K562 (cell line): ENCODE results near the gene PGM2. TPM values are rescaled to one million over a fixed set of nuclear protein-coding genes. Genes with fewer than 3 reads are reported as not detected.

Experiments used
- ATAC-seq: fragments of 200-7000 bp; cut with Tn5 transposase; 3 replicates; pipeline ENCODE4 v1.9.1; 2020; ENCODE audit warnings: moderate library complexity
- BruUV-seq: library from RNA; stranded (reverse); fragments of 400-500 nt; replicated peaks from 2 replicates; lab custom pipeline; 2021; lab: Mats Ljungman, UMichigan
- CTCF ChIA-PET: fragments of 300-600 bp; formaldehyde crosslinking; extraction: SDS; loops from one replicate; lab custom pipeline; 2021; ENCODE audit warnings: low intra/inter-chr PET ratio; lab: Yijun Ruan, JAX
- POLR2A ChIA-PET: fragments of 300-600, 350-650 bp; sonication (Branson Sonifier 250); formaldehyde crosslinking; extraction: SDS; loops from one replicate; lab custom pipeline; 2021; ENCODE audit warnings: antibody characterized with exemption, inconsistent platforms; lab: Yijun Ruan, JAX
- DNase-seq, 4 experiments: peaks; one replicate each; pipeline versions ENCODE4 v3.0.0 to v3.0.0-alpha.2; 2011 to 2018; ENCODE audit warnings: low spot score in 3 of 4, mixed read lengths in 3 of 4; ENCODE audit errors: extremely low read depth in 1 of 4
- FAIRE-seq: peaks from 2 replicates; lab custom pipeline; 2011; peaks lifted over from hg19 to GRCh38; lab: Jason Lieb, UNC
- H2AFZ ChIP-seq: 2 replicates; pipeline ENCODE4 v1.6.0; 2011; ENCODE audit warnings: low read depth, low read length, control low read depth, inconsistent platforms
- H3K27ac ChIP-seq: fragments of 200-600 bp; 3 replicates; pipeline ENCODE4 v1.8.0; 2011; ENCODE audit warnings: low read depth, mild to moderate bottlenecking, control low read depth, inconsistent platforms, low read length, moderate library complexity, mixed read lengths; ENCODE audit errors: extremely low read depth
- H3K27me3 ChIP-seq, 2 experiments: fragments of 300-600 bp in 1 of 2; 2 replicates in 1 of 2; 3 replicates in 1 of 2; pipeline versions ENCODE4 v1.6.0 to v1.8.0; 2011; ENCODE audit warnings: inconsistent platforms in 2 of 2, low read length in 2 of 2, mild to moderate bottlenecking in 1 of 2, mixed read lengths in 1 of 2, moderate library complexity in 1 of 2; ENCODE audit not compliant: control insufficient read depth in 2 of 2, insufficient read depth in 2 of 2
- H3K36me3 ChIP-seq: fragments of 300-600 bp; 3 replicates; pipeline ENCODE4 v1.8.0; 2011; ENCODE audit warnings: mild to moderate bottlenecking, low read length, inconsistent platforms; ENCODE audit not compliant: control insufficient read depth, insufficient read depth
- H3K4me1 ChIP-seq, 2 experiments: fragments of 200-600 bp in 1 of 2; replicated peaks in 1 of 2; 2 replicates in 1 of 2; 3 replicates in 1 of 2; pipeline versions ENCODE4 v1.5.1 to v1.8.0; 2011; ENCODE audit warnings: inconsistent platforms in 2 of 2, low read length in 2 of 2, mild to moderate bottlenecking in 1 of 2, mixed read lengths in 1 of 2, moderate library complexity in 1 of 2; ENCODE audit not compliant: control insufficient read depth in 2 of 2, insufficient read depth in 2 of 2
- H3K4me2 ChIP-seq: 2 replicates; pipeline ENCODE4 v1.6.1; 2011; ENCODE audit warnings: low read length, control low read depth, inconsistent platforms, mixed read lengths; ENCODE audit not compliant: insufficient read depth
- H3K4me3 ChIP-seq: fragments of 200-600 bp; sonication (generic), shearing (Covaris generic); 2 replicates; pipeline ENCODE4 v1.5.1; 2016; ENCODE audit warnings: control low read depth, inconsistent platforms
- H3K79me2 ChIP-seq: fragments of 200-600 bp; 3 replicates; pipeline ENCODE4 v1.8.0; 2011; ENCODE audit warnings: low read length, inconsistent platforms; ENCODE audit not compliant: control insufficient read depth, insufficient read depth
- H3K9ac ChIP-seq, 2 experiments: 2 replicates each; pipeline versions ENCODE4 v1.6.0 to v1.6.1; 2011; ENCODE audit warnings: low read depth in 2 of 2, low read length in 2 of 2, control low read depth in 1 of 2, inconsistent platforms in 1 of 2, mild to moderate bottlenecking in 1 of 2, mixed read lengths in 1 of 2; ENCODE audit not compliant: insufficient read depth in 1 of 2
- H3K9me1 ChIP-seq: one replicate; pipeline ENCODE4 v1.6.0; 2011; ENCODE audit warnings: inconsistent platforms, mild to moderate bottlenecking, low read length, moderate library complexity; ENCODE audit not compliant: control insufficient read depth, insufficient read depth
- H3K9me3 ChIP-seq: replicated peaks from 2 replicates; pipeline ENCODE4 v1.5.1; 2011; ENCODE audit warnings: low read depth, low read length, inconsistent platforms; ENCODE audit not compliant: control insufficient read depth, insufficient read depth
- H4K20me1 ChIP-seq: replicated peaks from 2 replicates; pipeline ENCODE4 v1.6.1; 2011; ENCODE audit warnings: low read length, inconsistent platforms, mixed read lengths; ENCODE audit not compliant: control insufficient read depth, insufficient read depth
- CREB1 ChIP-seq, 2 experiments: sonication (generic) in 1 of 2; formaldehyde crosslinking in 1 of 2; IDR thresholded peaks; 2 replicates each; pipeline versions ENCODE4 v1.6.1 to v1.8.0; 2012 to 2022; ENCODE audit warnings: inconsistent platforms in 1 of 2, mild to moderate bottlenecking in 1 of 2, missing genetic modification reagents in 1 of 2, moderate library complexity in 1 of 2
- EGR1 ChIP-seq: fragments of 450-650 bp; conservative IDR thresholded peaks from 2 replicates; pipeline ENCODE4 v1.6.1; 2017; ENCODE audit warnings: mild to moderate bottlenecking
- GATA2 ChIP-seq: sonication (generic); formaldehyde crosslinking; IDR thresholded peaks from 2 replicates; pipeline ENCODE4 v1.4.0; 2020; ENCODE audit warnings: mild to moderate bottlenecking, missing genetic modification reagents
- NELFE ChIP-seq: IDR thresholded peaks from 2 replicates; pipeline ENCODE4 v1.6.1; 2011; ENCODE audit warnings: mild to moderate bottlenecking; ENCODE audit not compliant: insufficient read depth, insufficient read length
- RNF2 ChIP-seq: sonication (generic); IDR thresholded peaks from 2 replicates; pipeline ENCODE4 v1.6.1; 2016
- THAP7 ChIP-seq: fragments of 250-450 bp; sonication (Bioruptor Pico); IDR thresholded peaks from 2 replicates; pipeline ENCODE4 v1.5.0; 2021
- TRIM24 ChIP-seq, 2 experiments: fragments of 450-650 bp; IDR thresholded peaks; 2 replicates each; pipeline ENCODE4 v1.6.1; 2016
- TRIM28 ChIP-seq: fragments of 450-650 bp; IDR thresholded peaks from 2 replicates; pipeline ENCODE4 v1.6.1; 2017
- ZNF232 ChIP-seq: sonication (generic); formaldehyde crosslinking; IDR thresholded peaks from 2 replicates; pipeline ENCODE4 v1.8.0; 2022; ENCODE audit warnings: mild to moderate bottlenecking, missing genetic modification reagents
- ZNF431 ChIP-seq: sonication (generic); formaldehyde crosslinking; IDR thresholded peaks from 2 replicates; pipeline ENCODE4 v1.8.0; 2022; ENCODE audit warnings: mild to moderate bottlenecking, missing genetic modification reagents
- ZNF584 ChIP-seq: fragments of 200-800 bp; sonication (Bioruptor generic); IDR thresholded peaks from 2 replicates; pipeline ENCODE4 v1.6.1; 2016; ENCODE audit warnings: low read depth, mild to moderate bottlenecking, missing genetic modification characterization, missing compliant biosample characterization
- ZNF586 ChIP-seq: fragments of 450-650 bp; formaldehyde crosslinking; conservative IDR thresholded peaks from 2 replicates; pipeline ENCODE4 v1.4.0; 2020; ENCODE audit warnings: mild to moderate bottlenecking, moderate library complexity
- ZNF592 ChIP-seq: fragments of 450-650 bp; IDR thresholded peaks from 2 replicates; pipeline ENCODE4 v1.6.1; 2017; ENCODE audit warnings: antibody characterized with exemption, mild to moderate bottlenecking
- WGBS: fragments of 100-300 bp; shearing (Covaris generic); methylation state at CpG from one replicate; pipeline ENCODE4 v1.1.6; 2016; ENCODE audit warnings: low coverage, mixed read lengths; ENCODE audit not compliant: insufficient coverage; ENCODE audit errors: missing lambda C conversion rate; 5-methylcytosine and 5-hydroxymethylcytosine counted together
- in situ Hi-C: fragments of 300-500 bp; cut with MboI; formaldehyde crosslinking; loops from 4 replicates; pipeline ENCODE4 v1.15.0; 2018; ENCODE audit warnings: inconsistent platforms, mixed read lengths
- intact Hi-C: fragments of 100-400 bp; cut with micrococcal nuclease; formaldehyde crosslinking; loops from 2 replicates; pipeline ENCODE4 v1.14.2; 2022
- polyA plus RNA-seq, 8 experiments: library from polyadenylated mRNA; depleted of rRNA in 4 of 8; stranded (reverse) in 5 of 8; unstranded in 3 of 8; fragments of >200 nt; fragmentation: Nextera tagmentation in 2 of 8; fragmentation: Illumina TruSeq in 1 of 8; extraction: Ambion mirVana in 2 of 8; extraction: Trizol in 1 of 8; gene quantifications; 2 replicates each; pipeline versions ENCODE4 v1.2.1 to v1.2.3, GENCODE V29; 2011 to 2014; ENCODE audit warnings: inconsistent platforms in 1 of 8, missing spikeins in 1 of 8
- total RNA-seq, 7 experiments: library from RNA; depleted of rRNA in 6 of 7; stranded (reverse); fragments of >200 nt in 6 of 7; fragmentation: Illumina TruSeq in 2 of 7; extraction: Trizol in 2 of 7; gene quantifications; 2 replicates each; pipeline versions ENCODE4 v1.2.1 to v1.2.3, GENCODE V29; 2011 to 2021; ENCODE audit warnings: low replicate concordance in 1 of 7

PGM2 gene
- total and polyA plus RNA-seq, 9 of the 15 experiments (the other 6 are each of a cell fraction or from before 2014, with no cell fraction given): 15.2 to 77.3 (median 51.4) TPM

- no peak overlapping the region for H3K9ac ChIP-seq
- H3K4me3 ChIP-seq: no peak overlapping the region
- POLR2A ChIA-PET: no interaction called here
- H3K9me3 ChIP-seq: no peaks in the 10 kb centered on the region
- in situ Hi-C loops (loop anchor here (5.0 kb wide), 1 partner anchor 917 kb away; no protein-coding TSS in a partner anchor), intact Hi-C loops (no loop called here)
- H3K27ac ChIP-seq: no peak overlapping the region
- peaks cover 2 to 10% of the 10 kb centered on the region in 2 experiments for H3K27me3 ChIP-seq
- no TSS peak for BruUV-seq
- H3K36me3 ChIP-seq: no peaks in the 10 kb centered on the region
- 8% methylated on average over 1 of the region's 3 CpGs for WGBS
- no peak overlapping the region for H2AFZ ChIP-seq
- DNase-seq (no peak), FAIRE-seq (no peak)
- H3K9me1 ChIP-seq: no peaks in the 10 kb centered on the region
- TF ChIP-seq EGR1 (peak; percentile 52), ZNF586 (CRISPR knock-in tag) (no peak), ZNF584 (CRISPR knock-in tag) (no peak), ZNF232 (CRISPR knock-in tag) (no peak)
- TF ChIP-seq, all 486 proteins: peak for 1
- Histone ChIP-seq H3K4me2 (no peak overlapping the region), H3K4me1 (peaks cover 0 to 3% of the 10 kb centered on the region in 2 experiments; a peak in 1 of 5 replicates), H4K20me1 (no peaks in the 10 kb centered on the region), H3K79me2 (no peaks in the 10 kb centered on the region)
- CTCF ChIA-PET: no interaction called here
- ATAC-seq: no peak
These were observed 10.9 kb upstream of the PGM2 start for GRCh38 chr4:37815591-37815990.

GRCh38 chr4:37816006-37816405 is 10.5 kb upstream of the PGM2 start:
- no peaks in the 10 kb centered on the region for H3K36me3 ChIP-seq
- CTCF ChIA-PET: no interaction called here
- H4K20me1 ChIP-seq: no peaks in the 10 kb centered on the region
- ATAC-seq (no peak), DNase-seq (no peak), FAIRE-seq (no peak)
- in situ Hi-C loops (loop anchor here (5.0 kb wide), 1 partner anchor 916 kb away; no protein-coding TSS in a partner anchor), intact Hi-C loops (no loop called here)
- H3K9ac ChIP-seq: no peak overlapping the region
- POLR2A ChIA-PET: interaction anchor here (0.5 kb wide), 1 partner anchor 115 kb away, joined by 3 read pairs; no protein-coding TSS in a partner anchor
- BruUV-seq: no TSS peak
- no peaks in the 10 kb centered on the region for H3K9me1 ChIP-seq
- no peak overlapping the region for H2AFZ ChIP-seq
- no peak overlapping the region for H3K27ac ChIP-seq
- H3K4me2 ChIP-seq: no peak overlapping the region
- peaks cover 2 to 10% of the 10 kb centered on the region in 2 experiments for H3K27me3 ChIP-seq
- peaks cover 0 to 3% of the 10 kb centered on the region in 2 experiments; a peak in 1 of 5 replicates for H3K4me1 ChIP-seq
- no peaks in the 10 kb centered on the region for H3K9me3 ChIP-seq
- no peaks in the 10 kb centered on the region for H3K79me2 ChIP-seq
- no peak overlapping the region for H3K4me3 ChIP-seq
- 20% methylated on average over 2 of the region's 2 CpGs for WGBS
- TF ChIP-seq GATA2 (CRISPR knock-in tag) (no peak), THAP7 (CRISPR knock-in tag) (no peak), ZNF592 (no peak), TRIM24 (IDR thresholded peaks at IDR 0.05) (no peak), CREB1 (IDR thresholded peaks at IDR 0.05) (no peak), CREB1 (CRISPR knock-in tag; IDR thresholded peaks at IDR 0.05) (no peak), TRIM28 (no peak), RNF2 (no peak), ZNF232 (CRISPR knock-in tag) (no peak), NELFE (no peak), ZNF431 (no peak)
